Stomach (tissue), 9 donors: ENCODE measurements around the gene ENO2. TPM values are rescaled to one million over a fixed set of nuclear protein-coding genes. Genes with fewer than 3 reads are reported as not detected.

Experiments used
- DNase-seq, 2 donors: peaks; one replicate each; pipeline versions ENCODE4 v3.0.0 to v3.0.0-alpha.2; 2013 to 2019
- H3K27ac ChIP-seq, 5 donors: fragments of 200-600 bp in 4 of 5; sonication (generic) in 4 of 5; one replicate each; pipeline ENCODE4 v1.5.1; 2013 to 2019; ENCODE audit warnings: mild to moderate bottlenecking in 1 of 5, moderate library complexity in 1 of 5
- H3K27me3 ChIP-seq, 3 donors: fragments of 200-600 bp; sonication (generic); one replicate each; pipeline ENCODE4 v1.5.1; 2017 to 2019; ENCODE audit warnings: mixed run types in 1 of 3
- H3K36me3 ChIP-seq, 4 donors: fragments of 200-600 bp; sonication (generic); 1 replicate in 3 of 4; 2 replicates in 1 of 4; pipeline ENCODE4 v1.5.1; 2016 to 2019
- H3K4me1 ChIP-seq, 4 donors: fragments of 200-600 bp; sonication (generic); one replicate each; pipeline ENCODE4 v1.5.1; 2016 to 2019
- H3K4me3 ChIP-seq, 4 donors: fragments of 200-600 bp; sonication (generic) in 3 of 4; one replicate each; pipeline ENCODE4 v1.5.1; 2016 to 2019; ENCODE audit warnings: mild to moderate bottlenecking in 1 of 4
- H3K9me3 ChIP-seq, 4 donors: fragments of 200-600 bp; sonication (generic); one replicate each; pipeline ENCODE4 v1.5.1; 2016 to 2019
- EP300 ChIP-seq: sonication (generic); formaldehyde crosslinking; IDR thresholded peaks from one replicate; pipeline ENCODE4 v1.6.1; 2017; ENCODE audit warnings: antibody characterized with exemption
- POLR2A ChIP-seq, 4 donors: fragments of 450-650 bp; IDR thresholded peaks; one replicate each; pipeline ENCODE4 v1.6.1; 2016; ENCODE audit warnings: antibody characterized with exemption in 4 of 4, control low read depth in 2 of 4, mild to moderate bottlenecking in 1 of 4, moderate library complexity in 1 of 4
- POLR2AphosphoS5 ChIP-seq, 3 donors: sonication (generic); formaldehyde crosslinking; IDR thresholded peaks; one replicate each; pipeline ENCODE4 v1.6.1; 2016; ENCODE audit warnings: antibody characterized with exemption in 3 of 3
- WGBS, 5 donors: extraction: QIAGEN DNeasy Blood & Tissue Kit in 3 of 5; methylation state at CpG; one replicate each; pipeline versions ENCODE4 v1.1.5 to v1.1.7; 2013 to 2018; 5-methylcytosine and 5-hydroxymethylcytosine counted together
- intact Hi-C: fragments of 100-400 bp; cut with DNase I; formaldehyde crosslinking; loops from one replicate; pipeline ENCODE4 v1.15.1; 2023; ENCODE audit warnings: low total_unique reads
- polyA plus RNA-seq, 3 donors: library from polyadenylated mRNA; stranded (reverse); fragments of 200-250 nt; gene quantifications; one replicate each; pipeline ENCODE4 v1.2.3, GENCODE V29; 2013
- small RNA-seq, 4 donors: library from RNA; depleted of rRNA; stranded (forward); fragments of <200 nt; gene quantifications; one replicate each; pipeline ENCODE3, GENCODE V24; 2016
- total RNA-seq, 5 donors: library from RNA; depleted of rRNA; stranded (reverse); fragments of >200 nt; gene quantifications; one replicate each; pipeline versions ENCODE4 v1.1.0 to v1.2.3, GENCODE V29; 2014 to 2016
- TF ChIP-seq, protein P1 (sequence below), 7 experiments: fragments of 450-650 bp in 4 of 7; fragments of 200-600 bp in 3 of 7; sonication (generic) in 3 of 7; IDR thresholded peaks; one replicate each; pipeline ENCODE4 v1.5.1; 2016 to 2019; ENCODE audit warnings: antibody characterized with exemption in 7 of 7, control low read depth in 2 of 7, mild to moderate bottlenecking in 1 of 7
- donor health status: healthy with polysubstance abuse.
- donor health status: Bipolar disorder and iron deficiency.
- donor health status: healthy.

ENO2 gene
- total and polyA plus RNA-seq, 8 donors, result 2.3 to 62.9 (median 9.7) TPM

DNA sequence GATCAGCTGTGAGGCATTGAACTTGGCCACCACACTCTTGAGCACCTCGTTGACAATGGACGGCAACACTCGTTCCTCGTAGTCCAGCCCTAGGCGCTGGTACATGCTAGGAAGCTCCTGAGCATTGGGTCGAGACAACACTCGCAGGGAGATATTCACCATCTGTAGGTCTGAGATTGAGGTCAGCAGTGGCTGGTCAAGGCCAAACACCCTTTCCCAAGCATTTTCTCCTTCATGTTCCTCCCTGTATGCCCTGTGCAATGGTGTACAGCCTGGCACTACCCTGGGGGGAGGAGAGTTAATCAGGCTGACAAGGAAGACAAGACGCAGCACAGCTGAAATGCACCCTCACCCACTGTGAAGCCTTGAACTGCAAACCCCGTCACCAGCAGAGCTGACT, 54.0 kb downstream of the ENO2 start:
- H3K4me1 ChIP-seq, result peaks cover 47 to 79% (median 72%) of the 10 kb centered on the region in 4 donors
- no peak for TF ChIP-seq POLR2A (IDR thresholded peaks at IDR 0.05)
- TF ChIP-seq POLR2AphosphoS5 (IDR thresholded peaks at IDR 0.05), result no peak
- TF ChIP-seq, protein P1, sequence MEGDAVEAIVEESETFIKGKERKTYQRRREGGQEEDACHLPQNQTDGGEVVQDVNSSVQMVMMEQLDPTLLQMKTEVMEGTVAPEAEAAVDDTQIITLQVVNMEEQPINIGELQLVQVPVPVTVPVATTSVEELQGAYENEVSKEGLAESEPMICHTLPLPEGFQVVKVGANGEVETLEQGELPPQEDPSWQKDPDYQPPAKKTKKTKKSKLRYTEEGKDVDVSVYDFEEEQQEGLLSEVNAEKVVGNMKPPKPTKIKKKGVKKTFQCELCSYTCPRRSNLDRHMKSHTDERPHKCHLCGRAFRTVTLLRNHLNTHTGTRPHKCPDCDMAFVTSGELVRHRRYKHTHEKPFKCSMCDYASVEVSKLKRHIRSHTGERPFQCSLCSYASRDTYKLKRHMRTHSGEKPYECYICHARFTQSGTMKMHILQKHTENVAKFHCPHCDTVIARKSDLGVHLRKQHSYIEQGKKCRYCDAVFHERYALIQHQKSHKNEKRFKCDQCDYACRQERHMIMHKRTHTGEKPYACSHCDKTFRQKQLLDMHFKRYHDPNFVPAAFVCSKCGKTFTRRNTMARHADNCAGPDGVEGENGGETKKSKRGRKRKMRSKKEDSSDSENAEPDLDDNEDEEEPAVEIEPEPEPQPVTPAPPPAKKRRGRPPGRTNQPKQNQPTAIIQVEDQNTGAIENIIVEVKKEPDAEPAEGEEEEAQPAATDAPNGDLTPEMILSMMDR (IDR thresholded peaks at IDR 0.05), result no peak
- no peak for TF ChIP-seq EP300
- H3K9me3 ChIP-seq, result no peaks in the 10 kb centered on the region
- peak overlapping the region in 4 of 5 donors; percentile 94 to 96 (median 94) for H3K27ac ChIP-seq
- H3K36me3 ChIP-seq, result peaks cover 37 to 50% (median 39%) of the 10 kb centered on the region in 4 donors
- no peak for DNase-seq
- 48 to 70% (median 67%) methylated on average over 9 of the region's 9 CpGs for WGBS, 5 donors
- H3K27me3 ChIP-seq, result no peaks in the 10 kb centered on the region
- intact Hi-C loops, result no loop called here
- H3K4me3 ChIP-seq, result peak overlapping the region in 2 of 4 donors; percentile 69 to 93

GRCh38 chr12:6970096-6970527, 55.7 kb downstream of the ENO2 start:
- Histone ChIP-seq H3K27me3 (no peaks in the 10 kb centered on the region), H3K27ac (peak overlapping the region; percentile 94 to 97 (median 95)), H3K4me3 (peak overlapping the region; percentile 69 to 93 (median 85)), H3K36me3 (peaks cover 48 to 63% (median 52%) of the 10 kb centered on the region in 4 donors), H3K4me1 (peaks cover 40 to 71% (median 60%) of the 10 kb centered on the region in 4 donors), H3K9me3 (no peaks in the 10 kb centered on the region)
- no peak for TF ChIP-seq EP300
- TF ChIP-seq POLR2A (IDR thresholded peaks at IDR 0.05), result no peak
- TF ChIP-seq POLR2AphosphoS5 (IDR thresholded peaks at IDR 0.05), result no peak
- DNase-seq, result no peak
- intact Hi-C loops, result no loop called here
- 0 to 1% (median 1%) methylated on average over 17 to 31 of the region's 31 CpGs for WGBS, 5 donors

Small RNA genes within 50 kb of the gene (small RNA-seq; reads per million reads assigned to genes)
- 278 to 2,398 (median 1,139) reads per million in 4 donors for gene MIR141
- 171 to 910 (median 393) reads per million in 4 donors for gene MIR200C
- gene RNU7-1, result 0 reads per million in 4 donors
- 0 to 0.75 (median 0.10) reads per million in 4 donors for gene SCARNA12

Other genes with a start within 250 kb of the ENO2 start
- gene ZNF384, start 225.2 kb upstream of the ENO2 start, total RNA-seq, result 100 to 1,000 TPM in 1 of 5 donors, 10 to 100 TPM in 4; 16.5 to 207 (median 35.6) TPM
- gene ZNF384, start 225.2 kb upstream of the ENO2 start, polyA plus RNA-seq, result 10 to 100 TPM; 16.7 to 21.8 (median 20.2) TPM
- gene PIANP, start 213.8 kb upstream of the ENO2 start, total RNA-seq, result under 1 TPM in 2 of 5 donors, not detected in 3; 0.14 to 0.37 TPM
- gene PIANP, start 213.8 kb upstream of the ENO2 start, polyA plus RNA-seq, result 1 to 10 TPM in 2 of 3 donors, under 1 TPM in 1; 0.50 to 1.7 (median 1.5) TPM
- gene COPS7A, start 190.5 kb upstream of the ENO2 start, total RNA-seq, result 10 to 100 TPM in 4 of 5 donors, 1 to 10 TPM in 1; 5.8 to 50.0 (median 25.7) TPM
- 10 to 100 TPM; 45.2 to 54.2 (median 51.6) TPM for gene COPS7A, start 190.5 kb upstream of the ENO2 start, polyA plus RNA-seq
- 100 to 1,000 TPM in 4 of 5 donors, 1 to 10 TPM in 1; 9.3 to 296 (median 128) TPM for gene MLF2, start 161.4 kb upstream of the ENO2 start, total RNA-seq
- gene MLF2, start 161.4 kb upstream of the ENO2 start, polyA plus RNA-seq, result 100 to 1,000 TPM; 168 to 183 (median 180) TPM
- gene PTMS, start 148.2 kb upstream of the ENO2 start, total RNA-seq, result 100 to 1,000 TPM in 1 of 5 donors, 10 to 100 TPM in 4; 22.8 to 261 (median 78.2) TPM
- gene PTMS, start 148.2 kb upstream of the ENO2 start, polyA plus RNA-seq, result 100 to 1,000 TPM; 228 to 363 (median 307) TPM
- 1 to 10 TPM in 2 of 5 donors, not detected in 3; 2.2 to 2.3 TPM for gene LAG3, start 142.1 kb upstream of the ENO2 start, total RNA-seq
- 1 to 10 TPM in 2 of 3 donors, under 1 TPM in 1; 0.25 to 1.4 (median 1.2) TPM for gene LAG3, start 142.1 kb upstream of the ENO2 start, polyA plus RNA-seq
- gene CD4, start 125.1 kb upstream of the ENO2 start, total RNA-seq, result 10 to 100 TPM in 1 of 5 donors, 1 to 10 TPM in 2, not detected in 2; 7.2 to 25.9 (median 9.7) TPM
- gene CD4, start 125.1 kb upstream of the ENO2 start, polyA plus RNA-seq, result 1 to 10 TPM; 2.0 to 7.3 (median 3.9) TPM
- 1 to 10 TPM; 1.3 to 7.5 (median 1.8) TPM for gene GPR162, start 92.8 kb upstream of the ENO2 start, total RNA-seq
- gene GPR162, start 92.8 kb upstream of the ENO2 start, polyA plus RNA-seq, result 1 to 10 TPM; 2.6 to 9.3 (median 6.4) TPM
- 10 to 100 TPM; 15.2 to 41.1 (median 18.0) TPM for gene P3H3, start 86.2 kb upstream of the ENO2 start, total RNA-seq
- gene P3H3, start 86.2 kb upstream of the ENO2 start, polyA plus RNA-seq, result 10 to 100 TPM in 1 of 3 donors, 1 to 10 TPM in 2; 7.0 to 15.1 (median 9.1) TPM
- gene GNB3, start 73.7 kb upstream of the ENO2 start, total RNA-seq, result 10 to 100 TPM in 1 of 5 donors, 1 to 10 TPM in 2, under 1 TPM in 1, not detected in 1; 0.89 to 11.1 (median 4.5) TPM
- gene GNB3, start 73.7 kb upstream of the ENO2 start, polyA plus RNA-seq, result 1 to 10 TPM in 2 of 3 donors, under 1 TPM in 1; 0.87 to 2.8 (median 2.7) TPM
- 10 to 100 TPM in 3 of 5 donors, 1 to 10 TPM in 2; 3.3 to 56.0 (median 19.6) TPM for gene CDCA3, start 63.3 kb upstream of the ENO2 start, total RNA-seq
- 10 to 100 TPM in 1 of 3 donors, 1 to 10 TPM in 2; 2.1 to 12.2 (median 9.8) TPM for gene CDCA3, start 63.3 kb upstream of the ENO2 start, polyA plus RNA-seq
- 10 to 100 TPM; 26.3 to 69.4 (median 48.7) TPM for gene USP5, start 62.4 kb upstream of the ENO2 start, total RNA-seq
- 10 to 100 TPM; 20.9 to 29.0 (median 25.0) TPM for gene USP5, start 62.4 kb upstream of the ENO2 start, polyA plus RNA-seq
- gene TPI1, start 47.0 kb upstream of the ENO2 start, total RNA-seq, result 100 to 1,000 TPM; 131 to 359 (median 268) TPM
- 100 to 1,000 TPM; 403 to 526 (median 504) TPM for gene TPI1, start 47.0 kb upstream of the ENO2 start, polyA plus RNA-seq
- 10 to 100 TPM in 1 of 5 donors, 1 to 10 TPM in 3, not detected in 1; 5.1 to 24.0 (median 6.0) TPM for gene SPSB2, start 41.3 kb upstream of the ENO2 start, total RNA-seq
- gene SPSB2, start 41.3 kb upstream of the ENO2 start, polyA plus RNA-seq, result 10 to 100 TPM in 2 of 3 donors, 1 to 10 TPM in 1; 9.9 to 13.4 (median 11.2) TPM
- gene LRRC23, start 9.8 kb upstream of the ENO2 start, total RNA-seq, result 10 to 100 TPM in 1 of 5 donors, 1 to 10 TPM in 3, not detected in 1; 5.3 to 20.4 (median 9.0) TPM
- gene LRRC23, start 9.8 kb upstream of the ENO2 start, polyA plus RNA-seq, result 10 to 100 TPM in 1 of 3 donors, 1 to 10 TPM in 2; 8.0 to 11.0 (median 9.0) TPM
- 100 to 1,000 TPM in 3 of 5 donors, 10 to 100 TPM in 2; 23.3 to 694 (median 291) TPM for gene ATN1, start 13.4 kb downstream of the ENO2 start, total RNA-seq
- 10 to 100 TPM; 44.4 to 57.4 (median 48.8) TPM for gene ATN1, start 13.4 kb downstream of the ENO2 start, polyA plus RNA-seq
- not detected for gene RNU7-1, start 29.2 kb downstream of the ENO2 start, total RNA-seq
- gene RNU7-1, start 29.2 kb downstream of the ENO2 start, polyA plus RNA-seq, result not detected
- 100 to 1,000 TPM; 155 to 453 (median 306) TPM for gene C12orf57, start 29.4 kb downstream of the ENO2 start, total RNA-seq
- 100 to 1,000 TPM; 418 to 621 (median 443) TPM for gene C12orf57, start 29.4 kb downstream of the ENO2 start, polyA plus RNA-seq
- 10 to 100 TPM; 11.2 to 36.6 (median 28.0) TPM for gene PTPN6, start 36.8 kb downstream of the ENO2 start, total RNA-seq
- gene PTPN6, start 36.8 kb downstream of the ENO2 start, polyA plus RNA-seq, result 10 to 100 TPM; 40.6 to 51.2 (median 41.2) TPM
- 100 to 1,000 TPM in 4 of 5 donors, 10 to 100 TPM in 1; 49.2 to 441 (median 150) TPM for gene PHB2, start 56.1 kb downstream of the ENO2 start, total RNA-seq
- gene PHB2, start 56.1 kb downstream of the ENO2 start, polyA plus RNA-seq, result 100 to 1,000 TPM; 150 to 179 (median 154) TPM
- 10 to 100 TPM in 3 of 5 donors, 1 to 10 TPM in 2; 1.2 to 86.6 (median 25.2) TPM for gene EMG1, start 56.3 kb downstream of the ENO2 start, total RNA-seq
- 10 to 100 TPM; 19.3 to 22.7 (median 21.7) TPM for gene EMG1, start 56.3 kb downstream of the ENO2 start, polyA plus RNA-seq
- gene LPCAT3, start 103.9 kb downstream of the ENO2 start, total RNA-seq, result 100 to 1,000 TPM in 1 of 5 donors, 10 to 100 TPM in 4; 40.3 to 116 (median 57.4) TPM
- gene LPCAT3, start 103.9 kb downstream of the ENO2 start, polyA plus RNA-seq, result 10 to 100 TPM; 15.0 to 35.6 (median 31.9) TPM
- 100 to 1,000 TPM; 168 to 404 (median 234) TPM for gene C1S, start 146.1 kb downstream of the ENO2 start, total RNA-seq
- gene C1S, start 146.1 kb downstream of the ENO2 start, polyA plus RNA-seq, result 100 to 1,000 TPM in 1 of 3 donors, 10 to 100 TPM in 2; 61.6 to 161 (median 98.4) TPM
- gene C1R, start 177.9 kb downstream of the ENO2 start, total RNA-seq, result 100 to 1,000 TPM; 111 to 312 (median 139) TPM
- gene C1R, start 177.9 kb downstream of the ENO2 start, polyA plus RNA-seq, result 100 to 1,000 TPM in 1 of 3 donors, 10 to 100 TPM in 2; 68.9 to 216 (median 84.2) TPM
- 100 to 1,000 TPM in 2 of 5 donors, 10 to 100 TPM in 3; 40.2 to 121 (median 73.3) TPM for gene C1RL, start 194.6 kb downstream of the ENO2 start, total RNA-seq
- gene C1RL, start 194.6 kb downstream of the ENO2 start, polyA plus RNA-seq, result 10 to 100 TPM; 18.6 to 43.9 (median 25.1) TPM
- gene RBP5, start 214.3 kb downstream of the ENO2 start, total RNA-seq, result not detected
- gene RBP5, start 214.3 kb downstream of the ENO2 start, polyA plus RNA-seq, result 1 to 10 TPM; 3.3 to 5.3 (median 5.0) TPM
- gene CLSTN3, start 215.8 kb downstream of the ENO2 start, total RNA-seq, result 100 to 1,000 TPM in 2 of 5 donors, 10 to 100 TPM in 2, 1 to 10 TPM in 1; 8.5 to 149 (median 83.2) TPM
- 1 to 10 TPM; 2.4 to 7.8 (median 4.0) TPM for gene CLSTN3, start 215.8 kb downstream of the ENO2 start, polyA plus RNA-seq